MM.1S (cell line): Measurements from ENCODE around the gene DIS3L2.

ENCODE experiments used
- CTCF ChIP-seq: fragments of 300-600 bp; sonication (generic); IDR thresholded peaks from 2 replicates; pipeline ENCODE4 v1.5.1; 2016; ENCODE audit warnings: antibody characterized with exemption, low read length, mixed read lengths
- EZH2 ChIP-seq: fragments of 300-600 bp; sonication (generic); optimal IDR thresholded peaks from 2 replicates; pipeline ENCODE3; 2017; ENCODE audit warnings: low read depth, mild to moderate bottlenecking, antibody characterized with exemption, low read length, mixed read lengths
- EZH2phosphoT487 ChIP-seq: fragments of 300-600 bp; sonication (generic); IDR thresholded peaks from 2 replicates; pipeline ENCODE4 v1.6.1; 2018; ENCODE audit warnings: antibody characterized with exemption, low read length

GRCh38 chr2:231951452-231952035 lies 10.0 kb upstream of the DIS3L2 start:
- TF ChIP-seq EZH2 (no peak), CTCF (no peak), EZH2phosphoT487 (no peak)
